ENCODE results near the gene ASAP2. TPM values are rescaled to one million over a fixed set of nuclear protein-coding genes. Genes with fewer than 3 reads are reported as not detected.

Gene ASAP2
- total RNA-seq, 2 donors from 2014 or later = 9.2 to 17.8 TPM

- H3K4me1 ChIP-seq (replicated peaks) = peaks cover 7% of the 10 kb centered on the region
- intact Hi-C loops (cut with DNase I) = loop anchor here (5.0 kb wide), 1 partner anchor 126 kb away; the partner anchor contains the start of gene ASAP2
- H3K27ac ChIP-seq = no peak overlapping the region
Measured at GRCh38 chr2:9332853-9333245, 126.2 kb downstream of the ASAP2 start.

GRCh38 chr2:9333591-9334171, 127.1 kb downstream of the ASAP2 start:
- TF ChIP-seq POLR2A (IDR thresholded peaks at IDR 0.05) (no peak), CTCF (IDR thresholded peaks at IDR 0.05) (peak; percentile 23 to 83 (median 62)), POLR2AphosphoS5 (IDR thresholded peaks at IDR 0.05) (peak; percentile 51)
- 36% methylated on average over 7 of the region's 7 CpGs for WGBS
- peaks cover 7% of the 10 kb centered on the region for H3K4me1 ChIP-seq (replicated peaks)
- no peak overlapping the region for H3K4me3 ChIP-seq
- H3K27me3 ChIP-seq (replicated peaks; ENCODE audit: insufficient read depth) = no peaks in the 10 kb centered on the region
- H3K9me3 ChIP-seq = no peaks in the 10 kb centered on the region
- H3K27ac ChIP-seq = no peak overlapping the region
- no peaks in the 10 kb centered on the region for H3K36me3 ChIP-seq
- intact Hi-C loops (cut with DNase I) = loop anchor here (5.0 kb wide), 1 partner anchor 126 kb away; the partner anchor contains the start of gene ASAP2
- peak; percentile 72 for DNase-seq (ENCODE audit: low spot score)

More at GRCh38 chr2:9332853-9333245, 126.2 kb downstream of the ASAP2 start:
- 87% methylated on average over 6 of the region's 6 CpGs for WGBS
- Histone ChIP-seq H3K9me3 (no peaks in the 10 kb centered on the region), H3K4me3 (no peak overlapping the region), H3K27me3 (replicated peaks; ENCODE audit: insufficient read depth) (no peaks in the 10 kb centered on the region), H3K36me3 (no peaks in the 10 kb centered on the region)
- TF ChIP-seq POLR2A (IDR thresholded peaks at IDR 0.05) = no peak
- TF ChIP-seq POLR2AphosphoS5 (IDR thresholded peaks at IDR 0.05) = no peak
- TF ChIP-seq CTCF (IDR thresholded peaks at IDR 0.05) = no peak
- no peak for DNase-seq (ENCODE audit: low spot score)

GRCh38 chr2:9334761-9335160, 128.1 kb downstream of the ASAP2 start:
- Histone ChIP-seq H3K27ac (no peak overlapping the region), H3K9me3 (no peaks in the 10 kb centered on the region), H3K4me1 (replicated peaks) (peaks cover 7% of the 10 kb centered on the region), H3K36me3 (no peaks in the 10 kb centered on the region), H3K4me3 (no peak overlapping the region), H3K27me3 (replicated peaks; ENCODE audit: insufficient read depth) (no peaks in the 10 kb centered on the region)
- 89% methylated on average over 14 of the region's 14 CpGs for WGBS
- intact Hi-C loops (cut with DNase I) = loop anchor here (5.0 kb wide), 2 partner anchors 127 to 187 kb away; partner anchors contain the start of gene ASAP2
- TF ChIP-seq POLR2A (IDR thresholded peaks at IDR 0.05) = no peak
- no peak for TF ChIP-seq POLR2AphosphoS5 (IDR thresholded peaks at IDR 0.05)
- TF ChIP-seq CTCF (IDR thresholded peaks at IDR 0.05) = no peak
- DNase-seq (ENCODE audit: low spot score) = no peak

- no peak for DNase-seq (ENCODE audit: low spot score)
- Histone ChIP-seq H3K4me1 (replicated peaks) (peaks cover 7% of the 10 kb centered on the region), H3K4me3 (no peak overlapping the region), H3K9me3 (no peaks in the 10 kb centered on the region), H3K27me3 (replicated peaks; ENCODE audit: insufficient read depth) (no peaks in the 10 kb centered on the region), H3K36me3 (no peaks in the 10 kb centered on the region), H3K27ac (no peak overlapping the region)
- intact Hi-C loops (cut with DNase I) = loop anchor here (5.0 kb wide), 1 partner anchor 188 kb away; no protein-coding TSS in a partner anchor
- TF ChIP-seq POLR2AphosphoS5 (IDR thresholded peaks at IDR 0.05) (no peak), CTCF (IDR thresholded peaks at IDR 0.05) (no peak), POLR2A (IDR thresholded peaks at IDR 0.05) (no peak)
- WGBS = 82% methylated on average over 6 of the region's 6 CpGs
Measured at GRCh38 chr2:9335322-9335832, 128.8 kb downstream of the ASAP2 start.

GRCh38 chr2:9336241-9336575, 129.6 kb downstream of the ASAP2 start:
- Histone ChIP-seq H3K4me1 (replicated peaks) (peaks cover 7% of the 10 kb centered on the region), H3K27ac (no peak overlapping the region), H3K4me3 (no peak overlapping the region), H3K36me3 (no peaks in the 10 kb centered on the region), H3K9me3 (no peaks in the 10 kb centered on the region), H3K27me3 (replicated peaks; ENCODE audit: insufficient read depth) (no peaks in the 10 kb centered on the region)
- 64% methylated on average over 2 of the region's 2 CpGs for WGBS
- intact Hi-C loops (cut with DNase I) = loop anchor here (5.0 kb wide), 1 partner anchor 189 kb away; no protein-coding TSS in a partner anchor
- no peak for DNase-seq (ENCODE audit: low spot score)
- TF ChIP-seq CTCF (IDR thresholded peaks at IDR 0.05) (no peak), POLR2AphosphoS5 (IDR thresholded peaks at IDR 0.05) (no peak), POLR2A (IDR thresholded peaks at IDR 0.05) (no peak)
